ENCODE measurements around the gene PTPRN2. TPM values are rescaled to one million over a fixed set of nuclear protein-coding genes. Genes with fewer than 3 reads are reported as not detected.

Gene PTPRN2
- total and polyA plus RNA-seq, 9 of the 15 experiments (the other 6 are each of a cell fraction or from before 2014, with no cell fraction given), result not detected

GRCh38 chr7:158040199-158040598 is 547.4 kb downstream of the PTPRN2 start:
- H3K4me2 ChIP-seq (ENCODE audit: insufficient read depth, low read length), result no peak overlapping the region
- no peak for ATAC-seq
- intact Hi-C loops (cut with micrococcal nuclease) (no loop called here), in situ Hi-C loops (cut with MboI) (no loop called here)
- no peak overlapping the region for H3K27ac ChIP-seq (ENCODE audit: extremely low read depth, low read depth, low read length)
- no peak for DNase-seq (ENCODE audit: extremely low read depth in 1 of 4, low spot score in 3 of 4)
- H3K4me1 ChIP-seq (replicated peaks in 1 of 2; ENCODE audit: control insufficient read depth in 2 of 2, insufficient read depth in 2 of 2, low read length in 2 of 2), result no peaks in the 10 kb centered on the region
- no peaks in the 10 kb centered on the region for H4K20me1 ChIP-seq (replicated peaks; ENCODE audit: control insufficient read depth, insufficient read depth, low read length)
- no peaks in the 10 kb centered on the region for H3K9me3 ChIP-seq (replicated peaks; ENCODE audit: control insufficient read depth, insufficient read depth, low read depth, low read length)
- no peaks in the 10 kb centered on the region for H3K9me1 ChIP-seq (ENCODE audit: control insufficient read depth, insufficient read depth, low read length)
- H3K4me3 ChIP-seq, result no peak overlapping the region
- H3K79me2 ChIP-seq (ENCODE audit: control insufficient read depth, insufficient read depth, low read length), result no peaks in the 10 kb centered on the region
- H3K9ac ChIP-seq (ENCODE audit: insufficient read depth in 1 of 2, low read depth in 2 of 2, low read length in 2 of 2), result no peak overlapping the region
- 0% methylated on average over 6 of the region's 6 CpGs for WGBS (ENCODE audit: insufficient coverage, low coverage, missing lambda C conversion rate)
- CTCF ChIA-PET (ENCODE audit: low intra/inter-chr PET ratio), result no interaction called here
- no peak for FAIRE-seq
- no peak overlapping the region for H2AFZ ChIP-seq (ENCODE audit: low read depth, low read length)
- BruUV-seq (replicated peaks), result no TSS peak
- POLR2A ChIA-PET, result no interaction called here
- H3K36me3 ChIP-seq (ENCODE audit: control insufficient read depth, insufficient read depth, low read length), result no peaks in the 10 kb centered on the region
- peaks cover 5 to 22% of the 10 kb centered on the region in 2 experiments; a peak in 3 of 5 replicates for H3K27me3 ChIP-seq (ENCODE audit: control insufficient read depth in 2 of 2, insufficient read depth in 2 of 2, low read length in 2 of 2)
- TF ChIP-seq, protein P1, sequence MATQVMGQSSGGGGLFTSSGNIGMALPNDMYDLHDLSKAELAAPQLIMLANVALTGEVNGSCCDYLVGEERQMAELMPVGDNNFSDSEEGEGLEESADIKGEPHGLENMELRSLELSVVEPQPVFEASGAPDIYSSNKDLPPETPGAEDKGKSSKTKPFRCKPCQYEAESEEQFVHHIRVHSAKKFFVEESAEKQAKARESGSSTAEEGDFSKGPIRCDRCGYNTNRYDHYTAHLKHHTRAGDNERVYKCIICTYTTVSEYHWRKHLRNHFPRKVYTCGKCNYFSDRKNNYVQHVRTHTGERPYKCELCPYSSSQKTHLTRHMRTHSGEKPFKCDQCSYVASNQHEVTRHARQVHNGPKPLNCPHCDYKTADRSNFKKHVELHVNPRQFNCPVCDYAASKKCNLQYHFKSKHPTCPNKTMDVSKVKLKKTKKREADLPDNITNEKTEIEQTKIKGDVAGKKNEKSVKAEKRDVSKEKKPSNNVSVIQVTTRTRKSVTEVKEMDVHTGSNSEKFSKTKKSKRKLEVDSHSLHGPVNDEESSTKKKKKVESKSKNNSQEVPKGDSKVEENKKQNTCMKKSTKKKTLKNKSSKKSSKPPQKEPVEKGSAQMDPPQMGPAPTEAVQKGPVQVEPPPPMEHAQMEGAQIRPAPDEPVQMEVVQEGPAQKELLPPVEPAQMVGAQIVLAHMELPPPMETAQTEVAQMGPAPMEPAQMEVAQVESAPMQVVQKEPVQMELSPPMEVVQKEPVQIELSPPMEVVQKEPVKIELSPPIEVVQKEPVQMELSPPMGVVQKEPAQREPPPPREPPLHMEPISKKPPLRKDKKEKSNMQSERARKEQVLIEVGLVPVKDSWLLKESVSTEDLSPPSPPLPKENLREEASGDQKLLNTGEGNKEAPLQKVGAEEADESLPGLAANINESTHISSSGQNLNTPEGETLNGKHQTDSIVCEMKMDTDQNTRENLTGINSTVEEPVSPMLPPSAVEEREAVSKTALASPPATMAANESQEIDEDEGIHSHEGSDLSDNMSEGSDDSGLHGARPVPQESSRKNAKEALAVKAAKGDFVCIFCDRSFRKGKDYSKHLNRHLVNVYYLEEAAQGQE (IDR thresholded peaks at IDR 0.05; ENCODE audit: borderline replicate concordance), result no peak
- TF ChIP-seq, protein P1 (CRISPR knock-in tag; IDR thresholded peaks at IDR 0.05; ENCODE audit: low read depth), result no peak
- TF ChIP-seq RNF2 (IDR thresholded peaks at IDR 0.05), result no peak
- TF ChIP-seq ATF1 (CRISPR knock-in tag; IDR thresholded peaks at IDR 0.05), result no peak
- no peak for TF ChIP-seq ATF1 (tag; IDR thresholded peaks at IDR 0.05)
- no peak for TF ChIP-seq ESRRB (CRISPR knock-in tag; IDR thresholded peaks at IDR 0.05; ENCODE audit: borderline replicate concordance)
- no peak for TF ChIP-seq ZFP36 (IDR thresholded peaks at IDR 0.05; ENCODE audit: low read depth, low read length, partially characterized antibody)
- no peak for TF ChIP-seq TAL1 (IDR thresholded peaks at IDR 0.05)
- no peak for TF ChIP-seq CHD1 (IDR thresholded peaks at IDR 0.05; ENCODE audit: low read length)
- TF ChIP-seq, protein P2, sequence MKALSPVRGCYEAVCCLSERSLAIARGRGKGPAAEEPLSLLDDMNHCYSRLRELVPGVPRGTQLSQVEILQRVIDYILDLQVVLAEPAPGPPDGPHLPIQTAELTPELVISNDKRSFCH (CRISPR knock-in tag; IDR thresholded peaks at IDR 0.05), result no peak
- TF ChIP-seq, protein P2 (tag; IDR thresholded peaks at IDR 0.05), result no peak
- no peak for TF ChIP-seq ZNF512 (tag; IDR thresholded peaks at IDR 0.05)
- TF ChIP-seq HDAC1 (IDR thresholded peaks at IDR 0.05), result no peak
- TF ChIP-seq BCL6 (CRISPR knock-in tag; IDR thresholded peaks at IDR 0.05), result no peak
- no peak for TF ChIP-seq MAFF (IDR thresholded peaks at IDR 0.05; ENCODE audit: low read length)
- TF ChIP-seq SREBF2 (CRISPR knock-in tag; IDR thresholded peaks at IDR 0.05), result no peak
